IMR-90 (cell line): ENCODE results near the gene CCDC63. TPM values are rescaled to one million over a fixed set of nuclear protein-coding genes. Genes with fewer than 3 reads are reported as not detected.

Experiments
- ATAC-seq: fragments of 200-7000 bp; cut with Tn5 transposase; 2 replicates; pipeline ENCODE4 v1.9.1; 2020; ENCODE audit warnings: low read depth, mild to moderate bottlenecking, moderate library complexity
- BruUV-seq: library from RNA; stranded (reverse); fragments of 400-500 nt; replicated peaks from 2 replicates; lab custom pipeline; 2021; lab: Mats Ljungman, UMichigan
- CTCF ChIA-PET: fragments of 300-600 bp; formaldehyde crosslinking; extraction: SDS; loops from one replicate; lab custom pipeline; 2021; ENCODE audit warnings: antibody characterized with exemption; lab: Yijun Ruan, JAX
- POLR2A ChIA-PET: fragments of 300-600 bp; sonication (Branson Sonifier 250); formaldehyde crosslinking; loops from one replicate; lab custom pipeline; 2022; ENCODE audit warnings: antibody characterized with exemption; ENCODE audit not compliant: unreplicated experiment; lab: Charles Lee
- DNase-seq: peaks from one replicate; pipeline ENCODE4 v3.0.0; 2013
- H2AFZ ChIP-seq: replicated peaks from 2 replicates; pipeline ENCODE3; 2013; ENCODE audit warnings: low read length, mild to moderate bottlenecking; ENCODE audit not compliant: poor library complexity
- H2AK5ac ChIP-seq: 2 replicates; pipeline ENCODE4 v1.6.1; 2013; ENCODE audit warnings: low read depth, low read length, inconsistent platforms
- H2AK9ac ChIP-seq: replicated peaks from 2 replicates; pipeline ENCODE3; 2013; ENCODE audit warnings: mild to moderate bottlenecking, low read depth, low read length, moderate library complexity; ENCODE audit not compliant: poor library complexity
- H2BK120ac ChIP-seq: 2 replicates; pipeline ENCODE4 v1.6.1; 2013; ENCODE audit warnings: low read depth, low read length, inconsistent platforms
- H2BK15ac ChIP-seq: 3 replicates; pipeline ENCODE4 v1.6.1; 2013; ENCODE audit warnings: low read depth, low read length, inconsistent platforms
- H2BK20ac ChIP-seq: 2 replicates; pipeline ENCODE4 v1.6.1; 2013; ENCODE audit warnings: low read depth, mild to moderate bottlenecking, inconsistent platforms, low read length, moderate library complexity
- H2BK5ac ChIP-seq: 2 replicates; pipeline ENCODE4 v1.6.1; 2013; ENCODE audit warnings: mild to moderate bottlenecking, low read depth, low read length, inconsistent platforms; ENCODE audit not compliant: poor library complexity, severe bottlenecking
- H3K14ac ChIP-seq: replicated peaks from 2 replicates; pipeline ENCODE4 v1.6.1; 2013; ENCODE audit warnings: low read depth, low read length, inconsistent platforms
- H3K18ac ChIP-seq: 2 replicates; pipeline ENCODE4 v1.6.1; 2013; ENCODE audit warnings: low read depth, low read length, control low read depth
- H3K23ac ChIP-seq: 2 replicates; pipeline ENCODE4 v1.6.1; 2013; ENCODE audit warnings: low read depth, low read length, inconsistent platforms
- H3K27ac ChIP-seq: 2 replicates; pipeline ENCODE4 v1.5.1; 2013; ENCODE audit warnings: mild to moderate bottlenecking, control low read depth, low read length; ENCODE audit not compliant: insufficient read depth
- H3K27me3 ChIP-seq: 2 replicates; pipeline ENCODE4 v1.6.1; 2013; ENCODE audit warnings: low read length; ENCODE audit not compliant: control insufficient read depth, insufficient read depth
- H3K36me3 ChIP-seq: 2 replicates; pipeline ENCODE4 v1.6.1; 2013; ENCODE audit warnings: low read length, mixed read lengths; ENCODE audit not compliant: control insufficient read depth, insufficient read depth
- H3K4ac ChIP-seq: 2 replicates; pipeline ENCODE4 v1.6.1; 2013; ENCODE audit warnings: low read depth, low read length, inconsistent platforms
- H3K4me1 ChIP-seq: 2 replicates; pipeline ENCODE4 v1.6.1; 2013; ENCODE audit warnings: low read length, mixed read lengths; ENCODE audit not compliant: control insufficient read depth, insufficient read depth
- H3K4me2 ChIP-seq: 2 replicates; pipeline ENCODE4 v1.6.1; 2013; ENCODE audit warnings: low read depth, mild to moderate bottlenecking, control low read depth, low read length, moderate library complexity
- H3K4me3 ChIP-seq: 2 replicates; pipeline ENCODE4 v1.5.1; 2013; ENCODE audit warnings: low read depth, mild to moderate bottlenecking, control low read depth, low read length, moderate library complexity; ENCODE audit not compliant: insufficient read depth
- H3K56ac ChIP-seq: 2 replicates; pipeline ENCODE4 v1.6.1; 2013; ENCODE audit warnings: low read length, inconsistent platforms; ENCODE audit not compliant: insufficient read depth; ENCODE audit errors: extremely low read depth
- H3K79me1 ChIP-seq, 2 experiments: 2 replicates each; pipeline ENCODE4 v1.6.1; 2013; ENCODE audit warnings: low read length in 2 of 2, inconsistent platforms in 1 of 2, low read depth in 1 of 2
- H3K9ac ChIP-seq: 2 replicates; pipeline ENCODE4 v1.6.1; 2013; ENCODE audit warnings: low read depth, low read length, control low read depth
- H3K9me1 ChIP-seq: 2 replicates; pipeline ENCODE4 v1.6.1; 2013; ENCODE audit warnings: low read length, inconsistent platforms; ENCODE audit not compliant: insufficient read depth
- H3K9me3 ChIP-seq: 2 replicates; pipeline ENCODE4 v1.6.1; 2013; ENCODE audit warnings: low read length; ENCODE audit not compliant: control insufficient read depth, insufficient read depth
- H4K20me1 ChIP-seq: 2 replicates; pipeline ENCODE4 v1.6.1; 2013; ENCODE audit warnings: low read length, inconsistent platforms; ENCODE audit not compliant: insufficient read depth
- H4K5ac ChIP-seq: 2 replicates; pipeline ENCODE4 v1.6.1; 2013; ENCODE audit warnings: mild to moderate bottlenecking, low read depth, low read length, control low read depth
- H4K8ac ChIP-seq, 2 experiments: 2 replicates each; pipeline ENCODE4 v1.6.1; 2013; ENCODE audit warnings: low read depth in 2 of 2, low read length in 2 of 2, control low read depth in 1 of 2, inconsistent platforms in 1 of 2
- H4K91ac ChIP-seq: 2 replicates; pipeline ENCODE4 v1.6.1; 2013; ENCODE audit warnings: low read depth, low read length, inconsistent platforms; ENCODE audit not compliant: insufficient read depth
- CEBPB ChIP-seq: IDR thresholded peaks from 2 replicates; pipeline ENCODE4 v1.6.1; 2012; ENCODE audit warnings: low read depth, low read length, improper control_type of control experiment
- CHD1 ChIP-seq: IDR thresholded peaks from 2 replicates; pipeline ENCODE4 v1.6.1; 2012; ENCODE audit warnings: low read depth, low read length, improper control_type of control experiment
- CTCF ChIP-seq: conservative IDR thresholded peaks from 2 replicates; pipeline ENCODE4 v1.5.1; 2012; ENCODE audit warnings: mild to moderate bottlenecking, low read depth, low read length, improper control_type of control experiment
- ELK1 ChIP-seq: fragments of 150-350 bp; IDR thresholded peaks from 2 replicates; pipeline ENCODE4 v1.6.1; 2016; ENCODE audit warnings: low read depth, mild to moderate bottlenecking, low read length, moderate library complexity, borderline replicate concordance
- FOS ChIP-seq: fragments of 150-350 bp; IDR thresholded peaks from 2 replicates; pipeline ENCODE4 v1.6.1; 2016; ENCODE audit warnings: low read depth, low read length
- MAFK ChIP-seq: IDR thresholded peaks from 2 replicates; pipeline ENCODE4 v1.6.1; 2012; ENCODE audit warnings: low read depth, low read length, improper control_type of control experiment
- MAZ ChIP-seq: IDR thresholded peaks from 2 replicates; pipeline ENCODE4 v1.6.1; 2012; ENCODE audit warnings: low read depth, mild to moderate bottlenecking, low read length, improper control_type of control experiment, moderate library complexity, borderline replicate concordance
- MXI1 ChIP-seq: IDR thresholded peaks from 2 replicates; pipeline ENCODE4 v1.6.1; 2012; ENCODE audit warnings: low read depth, mild to moderate bottlenecking, low read length, moderate library complexity, borderline replicate concordance
- NFE2L2 ChIP-seq: fragments of 150-350 bp; IDR thresholded peaks from 2 replicates; pipeline ENCODE4 v1.6.1; 2016; ENCODE audit warnings: low read depth, mild to moderate bottlenecking, low read length
- POLR2A ChIP-seq: IDR thresholded peaks from 2 replicates; pipeline ENCODE4 v1.6.1; 2012; ENCODE audit warnings: mild to moderate bottlenecking, low read depth, low read length
- RCOR1 ChIP-seq: IDR thresholded peaks from 2 replicates; pipeline ENCODE4 v1.6.1; 2012; ENCODE audit warnings: mild to moderate bottlenecking, low read length, improper control_type of control experiment; ENCODE audit not compliant: insufficient replicate concordance
- RFX5 ChIP-seq: IDR thresholded peaks from 2 replicates; pipeline ENCODE4 v1.8.0; 2012; ENCODE audit warnings: low read depth, mild to moderate bottlenecking, low read length, moderate library complexity
- USF2 ChIP-seq: fragments of 150-350 bp; IDR thresholded peaks from 2 replicates; pipeline ENCODE4 v1.6.1; 2017; ENCODE audit warnings: mild to moderate bottlenecking, antibody characterized with exemption, low read length, low read depth
- whole genome bisulfite sequencing, 2 experiments: methylation state at CpG; one replicate each; pipeline versions ENCODE4 v1.1.5 to v1.1.7; 2013; ENCODE audit warnings: missing lambda C conversion rate in 2 of 2; ENCODE audit not compliant: insufficient read length in 1 of 2; ENCODE audit errors: extremely low coverage in 2 of 2; 5-methylcytosine and 5-hydroxymethylcytosine counted together
- dilution Hi-C: fragments of 300-500 bp; cut with HindIII; formaldehyde crosslinking; loops from one replicate; pipeline ENCODE4 v1.14.3; 2018; ENCODE audit warnings: low sequenced_read_pairs; ENCODE audit not compliant: unreplicated experiment
- in situ Hi-C: fragments of 300-500 bp; cut with MboI; formaldehyde crosslinking; loops from 3 replicates; pipeline ENCODE4 v1.14.3; 2019; ENCODE audit warnings: low sequenced_read_pairs, inconsistent platforms, mixed read lengths
- intact Hi-C: fragments of 100-400 bp; cut with micrococcal nuclease; formaldehyde crosslinking; loops from 2 replicates; pipeline ENCODE4 v1.10.0; 2022
- polyA plus RNA-seq, 3 experiments: library from polyadenylated mRNA; depleted of rRNA; stranded (reverse); fragments of >200 nt; gene quantifications; 2 replicates each; pipeline ENCODE4 v1.2.3, GENCODE V29; 2012; ENCODE audit warnings: low replicate concordance in 1 of 3
- total RNA-seq: library from RNA; depleted of rRNA; stranded (reverse); fragments of >200 nt; gene quantifications from 2 replicates; pipeline ENCODE4 v1.2.3, GENCODE V29; 2012

The CCDC63 gene
- total and polyA plus RNA-seq, 2 of the 4 experiments (the other 2 are of a cell fraction): not detected

GRCh38 chr12:110856542-110856941, 9.8 kb downstream of the CCDC63 start:
- Histone ChIP-seq H2AK5ac (no peak overlapping the region), H3K27me3 (peaks cover 2% of the 10 kb centered on the region; the same call in 1 of the 2 replicates), H3K4me3 (no peak overlapping the region), H3K9ac (no peak overlapping the region), H2AK9ac (no peak overlapping the region), H3K4me1 (no peaks in the 10 kb centered on the region), H3K4ac (no peak overlapping the region), H3K56ac (no peak overlapping the region), H4K5ac (no peak overlapping the region), H2BK120ac (no peak overlapping the region), H4K20me1 (no peaks in the 10 kb centered on the region), H3K36me3 (no peaks in the 10 kb centered on the region), H2BK5ac (no peak overlapping the region), H3K4me2 (no peak overlapping the region), H3K18ac (no peak overlapping the region), H3K27ac (no peak overlapping the region), H3K79me1 (no peaks in the 10 kb centered on the region), H3K23ac (no peak overlapping the region), H4K8ac (no peak overlapping the region), H2BK20ac (no peak overlapping the region), H4K91ac (no peak overlapping the region), H3K9me1 (no peaks in the 10 kb centered on the region), H3K14ac (no peak overlapping the region), H2BK15ac (no peak overlapping the region), H3K9me3 (no peaks in the 10 kb centered on the region), H2AFZ (no peak overlapping the region)
- CTCF ChIA-PET: interaction anchor here (0.6 kb wide), 1 partner anchor 83 kb away, joined by 3 read pairs; no protein-coding TSS in a partner anchor
- in situ Hi-C loops: no loop called here
- no peak for TF ChIP-seq NFE2L2
- no peak for TF ChIP-seq CEBPB
- TF ChIP-seq USF2: no peak
- TF ChIP-seq RFX5: no peak
- TF ChIP-seq POLR2A: no peak
- TF ChIP-seq FOS: no peak
- TF ChIP-seq ELK1: no peak
- no peak for TF ChIP-seq MAZ
- TF ChIP-seq CHD1: no peak
- TF ChIP-seq RCOR1: no peak
- no peak for TF ChIP-seq MAFK
- no peak for TF ChIP-seq MXI1
- no peak for TF ChIP-seq CTCF
- DNase-seq (no peak), ATAC-seq (no peak)
- dilution Hi-C loops: no loop called here
- POLR2A ChIA-PET: no interaction called here
- intact Hi-C loops: no loop called here
- no CpG with 5 or more reads among the region's 4 CpGs for WGBS, 2 experiments
- BruUV-seq: no TSS peak
